ELR (cell line): ENCODE measurements around the gene ZSCAN2.
"Not testable (repeated sequence)": the region's sequence is repeated elsewhere in the genome, so short reads cannot be mapped to it uniquely, and the experiment has no call there.

Experiments used
- DNase-seq: peaks from one replicate; pipeline ENCODE4 v3.0.0-alpha.2; 2015; ENCODE audit warnings: low read depth

ZSCAN2 gene

DNA sequence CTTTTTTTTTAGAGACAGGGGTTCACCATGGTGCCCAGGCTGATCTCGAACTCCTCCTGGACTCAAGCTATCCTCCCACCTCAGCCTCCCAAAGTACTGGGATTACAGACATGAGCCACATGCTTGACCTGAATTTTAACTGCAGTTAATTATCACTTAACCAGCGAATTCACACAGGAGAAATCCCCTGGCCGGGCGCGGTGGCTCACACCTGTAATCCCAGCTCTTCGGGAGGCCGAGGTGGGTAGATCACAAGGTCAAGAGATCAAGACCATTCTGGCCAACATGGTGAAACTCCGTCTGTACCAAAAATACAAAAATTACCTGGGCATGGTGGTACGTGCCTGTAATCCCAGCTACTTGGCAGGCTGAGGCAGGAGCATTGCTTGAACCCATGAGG lies 41.1 kb downstream of the ZSCAN2 start:
- not testable (repeated sequence) for DNase-seq

DNA sequence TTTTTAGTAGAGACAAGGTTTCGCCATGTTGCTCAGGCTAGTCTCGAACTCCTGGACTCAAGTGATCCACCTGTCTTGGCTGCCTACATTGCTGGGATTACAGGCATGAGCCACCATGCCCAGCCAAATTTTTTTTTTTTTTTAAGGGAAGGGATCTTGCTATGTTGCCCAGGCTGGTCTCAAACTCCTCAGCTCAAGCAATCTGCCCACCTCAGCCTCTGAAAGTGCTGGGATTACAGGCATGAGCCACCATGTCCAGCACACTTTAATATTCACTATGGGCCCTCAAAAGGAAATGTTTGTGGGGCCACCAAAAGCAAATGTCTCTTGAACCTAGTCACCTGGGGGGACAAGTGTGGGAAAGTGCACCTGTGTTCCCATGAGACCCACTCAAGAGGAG lies 41.8 kb downstream of the ZSCAN2 start:
- not testable (repeated sequence) for DNase-seq

DNA sequence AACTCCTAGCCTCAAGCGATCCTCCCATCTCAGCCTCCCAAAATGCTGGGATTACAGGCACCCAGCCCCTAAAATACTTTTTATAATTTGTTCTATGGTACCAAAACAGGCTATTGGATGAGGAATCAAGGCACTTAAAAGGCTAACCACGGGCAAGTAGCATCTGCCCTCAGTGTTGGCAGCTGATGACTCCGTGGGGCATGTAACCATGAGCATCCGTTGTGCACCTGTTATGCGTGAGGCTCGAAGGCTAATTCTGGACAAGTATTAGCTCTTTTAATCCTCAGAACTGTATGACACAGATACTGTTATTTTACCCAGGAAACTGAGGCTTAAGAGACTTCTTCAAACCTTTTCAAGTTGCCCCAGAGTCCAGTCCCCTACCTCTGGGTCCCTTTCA lies 43.0 kb downstream of the ZSCAN2 start:
- no peak for DNase-seq

DNA sequence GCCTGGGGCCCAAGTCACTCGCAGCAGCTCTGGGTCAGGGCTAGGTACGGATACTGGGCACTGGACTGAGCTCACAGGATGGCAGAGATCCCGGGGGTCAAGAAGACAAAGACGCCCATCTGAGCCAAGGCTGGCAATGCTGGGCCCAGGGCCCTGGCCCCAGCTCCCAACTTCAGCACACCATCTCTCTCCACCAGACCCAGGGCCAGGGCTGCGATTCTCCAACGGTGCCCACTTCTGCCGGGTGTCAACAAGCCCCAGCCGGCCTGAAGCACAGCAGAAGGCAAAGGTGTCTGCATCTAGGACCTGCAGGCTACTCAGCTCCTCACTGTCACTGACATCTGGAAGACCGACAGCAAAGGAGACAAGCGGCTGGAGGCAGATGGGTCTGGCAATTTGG lies 44.7 kb downstream of the ZSCAN2 start:
- no peak for DNase-seq

DNA sequence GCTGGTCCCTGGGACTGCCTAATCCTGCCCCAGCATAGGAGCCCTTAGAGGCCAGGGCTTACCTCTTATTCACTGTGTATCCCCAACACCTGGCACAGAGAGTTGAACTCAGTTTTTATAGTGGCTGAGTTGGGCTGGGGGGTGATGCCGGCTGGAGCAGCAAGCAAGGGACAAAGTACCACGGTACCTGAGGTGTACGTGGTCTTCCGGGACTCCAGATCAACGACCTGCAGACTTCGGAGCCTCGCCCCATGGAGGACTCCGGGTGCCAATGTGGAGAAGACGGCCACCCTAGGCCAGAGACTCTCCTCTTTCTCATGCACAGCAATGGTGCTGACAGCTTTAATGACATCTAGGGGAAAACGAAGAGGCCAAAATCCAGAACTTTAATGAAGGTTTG lies 45.2 kb downstream of the ZSCAN2 start:
- DNase-seq: no peak

DNA sequence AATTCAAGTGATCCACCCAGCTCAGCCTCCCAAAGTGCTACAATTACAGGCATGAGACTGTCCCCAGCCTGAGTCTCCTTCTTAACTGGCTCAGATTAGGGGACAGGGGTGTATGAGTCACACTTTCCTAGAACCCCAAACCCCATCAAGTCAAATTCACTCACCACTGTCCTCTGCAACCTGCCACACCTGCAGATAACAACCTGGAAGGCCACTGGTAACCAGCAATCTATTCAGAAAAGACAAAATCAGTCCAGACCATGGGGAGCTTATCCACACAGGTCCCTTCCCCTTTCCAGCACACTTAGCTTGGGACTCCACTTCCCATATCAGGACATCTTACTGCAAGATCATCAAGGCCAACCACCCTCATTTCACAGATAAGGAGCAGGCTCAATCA lies 46.9 kb downstream of the ZSCAN2 start:
- no peak for DNase-seq

DNA sequence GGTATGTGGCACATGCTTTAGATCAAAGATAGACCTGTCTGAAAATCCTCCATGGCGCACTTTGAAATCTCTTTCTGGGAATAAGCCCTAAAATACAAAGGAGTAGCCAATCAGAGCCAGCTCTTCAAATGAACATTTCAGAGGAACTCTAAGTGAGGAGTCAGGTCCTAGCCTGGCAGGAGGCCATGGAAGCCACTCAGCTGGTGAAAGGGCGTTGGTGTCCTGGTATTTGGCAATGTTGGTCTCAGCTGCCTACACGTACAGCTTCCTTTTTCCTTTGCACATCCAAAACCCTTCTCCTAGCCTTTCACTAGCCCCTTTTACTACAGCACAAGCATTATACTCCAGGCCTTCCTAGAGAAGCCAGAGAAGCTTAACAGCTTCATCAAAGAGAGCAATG lies 47.7 kb downstream of the ZSCAN2 start:
- DNase-seq: no peak

DNA sequence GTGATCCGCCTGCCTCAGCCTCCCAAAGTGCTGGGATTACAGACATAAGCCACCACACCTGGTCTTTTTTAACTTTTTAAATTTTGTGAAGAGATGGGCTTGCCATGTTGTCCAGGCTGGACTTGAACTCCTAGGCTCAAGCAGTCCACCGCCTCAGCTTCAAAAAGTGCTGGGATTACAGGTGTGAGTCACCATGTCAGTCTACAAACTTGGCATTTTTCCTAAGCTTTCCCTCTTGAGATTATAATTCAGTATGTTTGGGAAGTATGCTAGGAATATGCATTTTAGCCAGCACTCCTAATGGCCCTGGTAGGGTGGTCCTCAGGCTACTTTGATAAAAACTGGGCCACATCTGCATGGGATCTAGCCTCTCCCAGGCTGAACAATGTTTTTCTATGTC lies 48.9 kb downstream of the ZSCAN2 start:
- peak; percentile 42 for DNase-seq

DNA sequence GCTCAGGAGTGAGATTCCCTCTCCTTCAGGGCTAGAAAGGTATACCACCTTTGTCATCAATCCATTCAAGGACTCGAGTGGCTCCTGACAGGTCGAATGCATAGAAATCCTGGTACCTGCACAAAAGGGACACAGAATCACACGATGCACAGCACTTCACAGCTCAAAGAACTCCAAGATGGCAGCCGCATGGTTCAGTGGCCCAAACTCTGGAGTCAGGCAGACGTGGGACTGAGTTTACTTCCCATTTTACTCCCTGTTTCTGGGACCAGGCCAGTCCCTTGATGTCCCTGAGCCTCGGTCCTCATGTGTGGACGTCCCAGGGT lies 52.7 kb downstream of the ZSCAN2 start:
- DNase-seq: no peak

DNA sequence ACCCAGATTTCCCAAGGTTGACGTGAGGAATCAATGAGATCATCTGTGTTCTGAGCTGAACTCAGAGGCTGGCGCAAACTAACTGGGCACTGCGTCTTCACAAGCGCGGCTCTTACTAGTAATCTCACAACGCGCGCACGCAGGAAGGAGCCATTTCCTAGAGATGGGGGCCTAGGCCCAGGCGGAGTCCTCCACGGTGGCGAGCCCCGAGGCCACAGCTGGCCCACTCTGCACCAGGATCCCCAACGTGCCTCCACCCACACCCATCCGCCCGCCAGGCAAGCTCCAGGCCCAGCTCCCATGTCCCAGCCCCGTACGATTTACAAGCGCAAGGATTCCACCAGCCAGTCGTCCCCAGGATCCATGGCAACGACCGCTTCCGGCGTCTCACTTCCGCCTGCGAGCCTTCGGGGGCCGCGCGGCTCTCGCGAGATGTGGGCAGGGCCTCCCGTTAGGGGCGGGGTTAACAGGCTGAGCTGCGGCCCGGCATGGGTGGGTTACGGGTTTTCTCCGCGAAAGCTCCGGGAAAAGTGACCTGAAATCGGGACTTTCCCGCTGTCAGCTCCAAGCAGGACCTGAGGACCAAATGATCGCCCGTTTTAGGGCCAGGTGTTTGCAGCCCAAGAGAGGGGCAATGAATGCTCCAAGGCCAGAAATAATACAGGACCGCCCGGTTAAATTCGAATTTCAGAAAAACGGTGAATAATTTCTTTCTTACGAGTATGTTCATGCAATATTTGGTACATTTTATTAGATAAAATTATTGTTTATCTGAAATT lies 53.3 kb downstream of the ZSCAN2 start, which contains the start of gene WDR73:
Gene WDR73 (minus strand): TSS at position 374 of the 779 bp plus-strand sequence. CDS start 9 bp downstream, at position 365.
- peak; percentile 95 for DNase-seq

DNA sequence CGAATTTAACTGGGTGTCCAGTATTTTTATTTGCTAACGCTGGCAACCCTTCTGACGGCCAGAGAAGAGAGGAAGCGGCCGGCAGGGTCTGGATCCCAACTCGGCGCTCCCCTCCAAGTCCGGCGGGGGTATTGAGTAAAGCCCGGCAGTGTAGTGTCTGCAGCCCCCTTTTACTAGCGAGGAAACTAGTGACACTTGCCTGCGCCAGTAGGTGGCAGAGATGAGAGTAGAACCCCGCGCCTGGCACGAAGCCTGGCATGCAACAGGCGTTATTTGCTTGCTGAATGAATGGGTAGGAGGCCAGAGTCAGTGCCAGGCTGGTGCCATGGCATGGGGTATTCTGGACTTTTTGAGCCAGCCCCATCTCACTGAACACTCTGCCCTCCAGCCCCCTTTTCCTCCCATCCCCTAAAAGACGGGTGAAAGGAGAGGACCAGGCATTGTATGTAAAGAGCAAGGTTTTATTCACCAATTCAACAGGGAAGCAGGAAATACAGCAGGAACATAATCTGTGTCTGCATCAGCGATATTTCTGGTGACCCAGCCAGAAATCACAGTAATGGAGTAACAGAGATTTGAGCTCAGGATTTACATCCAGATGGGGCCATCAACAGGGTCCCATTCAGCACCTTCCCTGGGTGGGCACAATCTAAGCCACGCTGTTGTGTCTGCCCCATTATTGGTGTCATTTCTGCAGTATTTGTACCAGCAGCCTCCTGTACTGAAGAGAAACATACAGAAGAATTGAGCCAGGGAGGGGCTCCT lies 54.1 kb downstream of the ZSCAN2 start:
- DNase-seq: peak; percentile 86

DNA sequence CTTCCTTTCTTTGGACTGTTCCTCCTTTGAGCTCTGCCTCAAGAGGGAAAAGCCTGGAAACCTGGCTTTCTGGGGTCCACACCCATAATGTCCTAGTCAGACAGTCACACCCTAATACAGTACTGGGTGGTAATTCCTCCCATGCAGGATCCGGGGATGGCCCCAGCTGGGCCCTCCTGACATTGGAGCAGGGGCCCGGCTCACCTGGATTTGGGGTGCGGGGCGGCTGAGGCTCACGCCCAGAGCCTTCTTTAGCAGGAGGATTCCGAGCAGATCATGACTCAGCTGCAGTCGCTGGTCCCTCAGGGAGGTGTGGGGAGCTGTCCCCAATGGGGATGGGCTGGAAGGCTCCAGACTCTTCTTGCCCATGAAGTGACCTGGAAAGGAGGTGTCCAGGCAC lies 56.2 kb downstream of the ZSCAN2 start:
- DNase-seq: no peak

DNA sequence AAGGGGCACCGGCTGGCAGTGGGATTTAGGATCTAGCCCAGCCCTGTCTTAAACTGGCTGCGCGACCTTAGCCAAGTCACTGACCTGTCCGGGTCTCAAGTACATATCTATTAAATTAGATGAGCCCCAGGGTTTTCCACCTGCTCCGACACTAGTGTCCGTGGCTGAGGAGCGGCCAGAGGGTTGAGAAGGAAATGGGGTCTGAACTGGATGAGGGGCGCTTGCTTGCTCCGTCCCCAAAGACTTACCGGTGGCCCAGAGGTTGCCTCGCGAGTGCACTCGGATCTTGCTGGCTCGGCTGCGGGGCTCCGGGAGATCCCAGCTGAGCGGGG lies 56.9 kb downstream of the ZSCAN2 start:
- no peak for DNase-seq

DNA sequence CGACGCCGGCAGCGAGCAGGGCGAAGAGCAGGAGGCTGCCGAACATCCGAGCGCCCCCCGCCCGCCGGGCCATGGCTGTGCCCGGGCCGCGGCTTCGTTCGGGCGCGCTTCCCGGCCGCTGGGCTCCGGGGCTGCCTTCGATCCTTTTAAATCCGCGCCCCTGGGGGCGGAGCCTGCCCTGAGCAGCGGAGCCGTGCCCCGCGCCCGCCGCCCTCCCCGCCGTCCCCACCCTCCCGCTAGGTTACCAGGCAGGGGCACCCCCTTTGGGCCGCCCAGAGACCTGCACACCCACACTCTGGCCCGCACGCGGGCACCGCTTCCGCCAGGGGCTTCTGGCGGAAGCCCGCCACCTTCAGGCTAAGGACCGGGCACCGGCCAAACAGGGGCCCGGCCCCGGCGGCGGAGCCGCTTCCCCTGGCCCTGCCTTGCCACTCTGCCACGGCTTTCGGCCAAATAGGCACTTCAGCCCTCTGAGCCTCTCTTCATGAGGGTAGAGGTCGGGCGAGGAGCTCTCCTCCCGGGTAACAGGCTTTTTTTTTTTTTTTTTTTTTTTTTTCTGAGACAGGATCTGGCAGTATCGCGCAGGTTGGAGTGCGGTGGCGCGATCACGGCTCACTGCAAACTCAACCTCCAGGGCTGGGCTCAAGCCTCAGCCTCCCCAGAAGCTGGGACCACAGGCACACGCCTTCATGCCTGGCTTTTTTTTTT lies 57.4 kb downstream of the ZSCAN2 start, which contains the start of gene NMB:
Gene NMB (minus strand): TSS at position 120 of the 708 bp plus-strand sequence. CDS start 47 bp downstream, at position 73.
- DNase-seq: peak; percentile 84

DNA sequence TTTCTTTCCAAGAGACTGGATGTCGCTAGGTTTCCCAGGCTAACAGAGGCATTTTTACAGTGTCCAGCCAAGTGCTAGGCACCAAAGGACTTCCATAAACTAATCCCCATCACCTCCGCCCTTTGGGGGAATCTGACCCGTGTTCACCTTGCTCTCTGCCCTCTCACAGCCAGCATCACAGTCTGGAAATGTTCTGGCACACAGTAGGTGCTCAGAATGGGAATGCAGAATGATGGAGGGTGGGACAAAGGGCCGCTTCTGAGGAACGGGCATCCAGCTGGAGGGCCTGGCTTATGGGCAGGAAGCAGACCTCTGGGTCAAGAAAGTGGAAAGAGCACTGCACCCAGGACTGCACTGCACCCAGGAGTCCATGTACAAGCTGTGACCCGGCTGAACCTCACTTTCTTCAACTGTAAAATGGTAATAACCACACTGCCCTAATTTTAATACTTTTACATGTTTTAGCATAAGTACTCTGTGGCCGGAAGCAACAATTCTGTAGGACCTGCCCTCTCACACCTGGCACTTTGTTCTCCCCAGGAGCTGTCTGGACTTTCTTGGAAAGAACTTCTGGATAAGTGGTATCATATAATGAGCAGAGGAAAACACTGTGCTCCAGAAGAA lies 58.1 kb downstream of the ZSCAN2 start:
- DNase-seq: no peak

DNA sequence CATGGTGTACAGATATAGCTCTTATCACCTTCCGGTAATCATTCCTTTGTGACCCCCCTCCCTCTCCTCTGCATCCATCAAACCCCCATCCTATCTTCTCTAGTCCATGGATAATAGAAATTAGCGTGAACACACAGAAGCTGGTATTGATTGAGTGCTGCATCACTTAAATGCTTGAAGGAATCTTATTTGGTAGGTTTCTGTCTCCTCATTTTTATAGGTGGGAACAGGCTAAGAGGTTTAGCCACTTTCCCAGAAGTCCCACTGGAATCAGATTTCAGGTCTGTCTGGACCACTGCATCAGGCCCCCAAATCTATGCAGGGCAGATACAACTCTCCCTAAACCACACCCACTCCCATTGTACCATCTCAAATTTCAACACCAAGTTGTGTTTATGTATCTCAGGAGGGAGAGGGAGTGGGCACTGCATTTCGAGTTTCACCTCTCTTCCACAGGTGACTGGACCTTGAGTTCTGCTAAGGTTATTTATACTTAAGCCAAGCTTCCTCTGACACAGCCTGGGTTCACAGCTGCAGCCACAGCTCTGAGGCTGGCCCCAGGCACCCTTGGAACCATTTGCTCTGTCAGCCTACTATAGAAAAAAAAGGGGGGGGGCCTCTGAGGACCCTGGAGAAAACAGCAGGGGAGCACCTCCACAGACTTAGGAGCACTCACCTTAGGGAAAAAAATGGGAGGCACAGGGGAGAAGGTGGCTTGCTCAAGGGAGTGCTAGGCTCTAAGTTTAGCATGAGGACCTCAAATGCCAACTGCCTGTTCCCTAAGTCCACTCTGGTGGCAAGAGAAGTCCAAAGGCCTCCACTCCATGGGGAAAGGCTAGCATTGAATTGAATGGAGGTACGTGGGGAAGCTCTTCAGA lies 59.3 kb downstream of the ZSCAN2 start:
- DNase-seq: no peak

DNA sequence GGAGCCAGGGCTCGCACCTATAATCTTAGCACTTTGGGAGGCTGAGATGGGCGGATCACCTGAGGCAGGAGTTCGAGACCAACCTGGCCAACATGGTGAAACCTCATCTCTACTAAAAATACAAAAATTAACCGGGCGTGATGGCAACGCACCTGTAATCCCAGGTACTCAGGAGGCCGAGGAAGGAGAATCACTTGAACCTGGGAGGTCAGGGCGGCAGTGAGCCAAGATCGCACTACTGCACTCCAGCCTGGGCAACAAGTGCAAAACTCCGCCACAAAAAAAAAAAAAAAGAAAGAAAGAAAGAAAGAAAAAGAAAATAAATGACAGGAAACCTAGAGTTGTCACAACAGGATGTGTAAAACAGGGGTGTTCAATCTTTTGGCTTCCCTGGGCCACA lies 60.2 kb downstream of the ZSCAN2 start:
- DNase-seq: no peak

DNA sequence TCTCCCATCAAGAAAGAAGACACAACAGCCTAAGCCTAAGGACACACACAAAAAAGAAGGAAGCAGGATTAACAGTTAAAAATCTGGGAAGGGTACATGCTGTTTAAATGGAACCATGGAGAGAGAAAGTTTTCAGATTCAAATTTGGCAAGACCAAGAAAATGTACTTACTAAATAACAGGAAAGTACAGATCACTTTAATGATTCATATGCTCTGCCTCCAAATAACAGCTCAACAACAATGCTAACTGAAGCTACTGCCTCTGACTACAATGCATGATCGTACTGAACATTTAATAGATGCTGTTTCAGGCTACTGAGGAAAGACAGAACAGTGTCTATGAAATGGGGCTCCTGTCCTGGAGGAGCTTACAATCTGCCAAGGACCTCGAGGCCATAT lies 65.6 kb downstream of the ZSCAN2 start:
- DNase-seq: no peak

DNA sequence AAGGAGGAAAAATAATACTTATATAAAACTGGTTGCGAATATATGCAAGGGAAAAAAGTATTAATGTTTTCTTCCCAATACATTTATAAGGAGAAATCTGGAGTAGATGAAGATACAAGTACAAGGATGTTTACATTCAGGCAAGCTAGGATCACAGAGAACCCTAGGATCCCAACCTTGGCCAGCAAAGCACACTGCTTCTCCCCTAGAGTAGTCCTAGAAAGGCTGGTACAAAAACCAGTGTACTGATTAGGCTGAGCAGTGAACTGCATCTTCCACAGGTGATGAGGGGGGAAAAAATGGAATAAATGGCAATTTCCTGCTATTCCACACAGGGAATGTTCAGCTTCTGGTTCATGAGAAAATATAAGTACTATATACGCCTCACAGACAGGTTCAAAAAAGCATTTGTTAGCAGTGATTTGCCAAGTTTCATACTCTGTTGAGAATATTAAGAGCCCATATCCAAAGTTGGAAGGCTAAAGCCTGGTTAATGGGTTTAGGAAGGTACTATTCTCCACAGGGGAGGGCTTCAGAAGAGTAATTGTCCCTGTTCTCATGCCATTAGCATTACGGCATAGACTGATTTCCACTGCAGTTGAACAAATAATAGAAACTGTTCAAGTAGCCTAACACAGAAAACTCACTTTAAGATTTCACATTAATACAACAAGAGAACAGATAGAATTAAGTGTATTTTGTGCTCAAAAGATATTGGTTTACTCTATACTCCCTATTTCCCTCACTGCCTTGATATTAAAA lies 67.6 kb downstream of the ZSCAN2 start:
- DNase-seq: no peak

DNA sequence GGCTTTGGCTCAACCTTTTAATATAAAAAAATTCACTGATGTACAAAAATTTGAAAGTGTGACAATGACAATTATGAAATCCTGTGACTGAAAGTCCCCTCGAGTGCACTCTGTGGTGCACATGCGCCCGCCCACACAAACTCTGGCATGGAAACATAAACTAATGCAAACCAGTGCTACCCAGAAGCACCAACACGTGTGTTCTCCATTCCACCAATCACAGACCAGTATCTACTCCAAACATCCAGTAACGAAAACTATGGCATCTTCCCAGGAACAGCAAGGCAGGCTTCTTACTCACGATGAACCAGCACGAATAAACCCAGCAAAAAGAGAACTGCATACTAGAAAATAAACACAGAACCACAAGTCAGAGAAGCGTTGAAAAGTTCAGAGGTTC lies 68.9 kb downstream of the ZSCAN2 start:
- peak; percentile 63 for DNase-seq

DNA sequence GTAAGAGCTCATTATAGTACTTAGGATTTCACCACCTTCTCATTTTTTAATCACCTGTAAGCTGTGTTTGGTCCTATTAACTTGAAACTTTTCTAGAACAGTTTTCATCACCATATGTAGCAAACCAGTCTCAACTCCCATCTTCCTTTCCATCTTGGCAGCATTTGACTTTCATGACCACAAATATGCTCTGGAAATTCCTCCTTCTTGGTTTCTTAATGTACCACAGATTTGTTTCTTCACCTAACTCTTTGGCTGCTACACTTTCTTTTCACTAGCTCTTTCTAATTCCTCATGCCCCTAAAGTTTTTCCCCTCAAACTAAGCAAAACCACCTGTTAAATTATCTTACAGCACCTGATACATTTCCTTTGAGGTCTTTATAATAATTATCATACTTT lies 70.4 kb downstream of the ZSCAN2 start:
- peak; percentile 46 for DNase-seq
